Measurements from ENCODE around the gene BRI3. TPM values are rescaled to one million over a fixed set of nuclear protein-coding genes. Genes with fewer than 3 reads are reported as not detected.

Gene BRI3
- total and polyA plus RNA-seq, 2 of the 8 experiments (the other 6 are each of a cell fraction or from before 2014, with no cell fraction given), result 77.5 to 93.4 TPM

DNA sequence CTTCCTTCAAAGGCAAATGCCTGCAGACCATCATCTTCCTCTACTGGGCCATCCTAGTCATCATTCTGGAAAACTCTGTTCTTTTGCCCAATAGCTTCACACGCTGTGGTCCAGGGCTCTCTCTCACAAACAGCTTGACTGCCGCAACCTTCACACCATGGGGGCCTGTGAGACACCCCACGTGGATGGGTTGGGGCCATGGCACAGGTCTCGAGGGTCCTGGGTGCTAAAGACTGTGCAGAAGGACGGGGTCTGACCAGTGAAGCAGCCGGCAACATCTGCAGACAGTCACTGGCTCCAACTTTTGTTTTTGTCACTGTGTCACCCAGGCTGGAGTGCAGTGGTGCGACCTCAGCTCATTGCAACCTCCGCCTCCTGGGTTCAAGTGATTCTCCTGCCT is 28.1 kb downstream of the BRI3 start:
- 96% methylated on average over 8 of the region's 8 CpGs; no CpG with 5 or more reads in 1 of the 2 experiments for WGBS, 2 experiments (ENCODE audit: extremely low coverage in 1 of 2, insufficient coverage in 1 of 2, insufficient read length in 1 of 2, insufficient replicate concordance in 2 of 2, low coverage in 1 of 2, low lambda C conversion rate in 2 of 2, missing lambda C conversion rate in 1 of 2)
- Histone ChIP-seq H3K9ac (replicated peaks in 1 of 4; ENCODE audit: extremely low read depth in 1 of 4, low read depth in 3 of 4, low read length in 3 of 4) (no peak overlapping the region), H3K4ac (replicated peaks; ENCODE audit: insufficient read length, low read depth, low read length) (no peak overlapping the region), H2AFZ (ENCODE audit: low read length) (no peak overlapping the region), H4K8ac (ENCODE audit: extremely low read depth, insufficient read depth, low read length) (no peak overlapping the region), H3K79me2 (ENCODE audit: control insufficient read depth in 1 of 2, insufficient read depth in 2 of 2, low read length in 2 of 2) (no peaks in the 10 kb centered on the region), H3K18ac (ENCODE audit: extremely low read depth, low read length) (no peak overlapping the region), H3K79me1 (ENCODE audit: low read depth, low read length) (no peaks in the 10 kb centered on the region; the same call in 1 of the 2 replicates), H2AK5ac (ENCODE audit: low read depth, low read length) (no peak overlapping the region), H3K14ac (ENCODE audit: insufficient read length) (no peak overlapping the region), H3K4me1 (replicated peaks in 1 of 4; ENCODE audit: control insufficient read depth in 3 of 4, insufficient read depth in 4 of 4, low read length in 3 of 4) (no peaks in the 10 kb centered on the region), H3K9me3 (ENCODE audit: insufficient read depth in 2 of 2, low read depth in 1 of 2, low read length in 1 of 2) (no peaks in the 10 kb centered on the region), H3K4me3 (ENCODE audit: extremely low read depth in 1 of 4, insufficient read depth in 2 of 4, low read depth in 3 of 4, low read length in 4 of 4) (no peak overlapping the region), H2BK5ac (ENCODE audit: low read depth, low read length) (no peak overlapping the region), H2BK120ac (replicated peaks; ENCODE audit: low read depth, low read length) (no peak overlapping the region), H2BK12ac (ENCODE audit: low read depth, low read length) (no peak overlapping the region), H3K4me2 (ENCODE audit: insufficient read depth in 1 of 2, low read depth in 2 of 2, low read length in 2 of 2) (no peak overlapping the region), H3K56ac (replicated peaks; ENCODE audit: insufficient read length, low read depth, low read length) (no peak overlapping the region), H2BK15ac (ENCODE audit: low read length) (no peak overlapping the region), H3K27ac (ENCODE audit: low read depth, low read length) (no peak overlapping the region), H4K20me1 (replicated peaks in 1 of 2; ENCODE audit: control insufficient read depth in 1 of 2, insufficient read depth in 2 of 2, low read length in 2 of 2) (peaks cover 2 to 4% of the 10 kb centered on the region in 2 experiments), H3K36me3 (ENCODE audit: control insufficient read depth in 2 of 4, insufficient read depth in 4 of 4, low read length in 3 of 4) (peaks cover 10 to 42% (median 29%) of the 10 kb centered on the region in 4 experiments; a peak in 7 of 8 replicates), H3K23me2 (ENCODE audit: low read depth, low read length) (no peaks in the 10 kb centered on the region), H4K5ac (ENCODE audit: insufficient read length, low read depth, low read length) (no peak overlapping the region), H2BK20ac (ENCODE audit: low read length) (no peak overlapping the region), H3K27me3 (replicated peaks in 1 of 4; ENCODE audit: control insufficient read depth in 3 of 4, extremely low read depth in 1 of 4, insufficient read depth in 3 of 4, low read length in 3 of 4) (no peaks in the 10 kb centered on the region), H3K23ac (ENCODE audit: insufficient read length) (no peak overlapping the region), H4K91ac (replicated peaks; ENCODE audit: insufficient read length, low read length) (no peak overlapping the region)
- FAIRE-seq (no peak), DNase-seq (ENCODE audit: low read depth in 1 of 2, low spot score in 2 of 2) (no peak)
- CTCF ChIA-PET (ENCODE audit: partially characterized antibody), result interaction anchor here (0.6 to 1.0 kb wide), 2 partner anchors 8 to 20 kb away, joined by 3 read pairs; no protein-coding TSS in a partner anchor
- POLR2A ChIA-PET (ENCODE audit: partially characterized antibody), result interaction anchor here (1.9 kb wide), 1 partner anchor 12 kb away, joined by 5 read pairs; no protein-coding TSS in a partner anchor
- no peak for TF ChIP-seq TCF12 (IDR thresholded peaks at IDR 0.05; ENCODE audit: low read depth, low read length)
- TF ChIP-seq, protein P1, sequence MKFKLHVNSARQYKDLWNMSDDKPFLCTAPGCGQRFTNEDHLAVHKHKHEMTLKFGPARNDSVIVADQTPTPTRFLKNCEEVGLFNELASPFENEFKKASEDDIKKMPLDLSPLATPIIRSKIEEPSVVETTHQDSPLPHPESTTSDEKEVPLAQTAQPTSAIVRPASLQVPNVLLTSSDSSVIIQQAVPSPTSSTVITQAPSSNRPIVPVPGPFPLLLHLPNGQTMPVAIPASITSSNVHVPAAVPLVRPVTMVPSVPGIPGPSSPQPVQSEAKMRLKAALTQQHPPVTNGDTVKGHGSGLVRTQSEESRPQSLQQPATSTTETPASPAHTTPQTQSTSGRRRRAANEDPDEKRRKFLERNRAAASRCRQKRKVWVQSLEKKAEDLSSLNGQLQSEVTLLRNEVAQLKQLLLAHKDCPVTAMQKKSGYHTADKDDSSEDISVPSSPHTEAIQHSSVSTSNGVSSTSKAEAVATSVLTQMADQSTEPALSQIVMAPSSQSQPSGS (IDR thresholded peaks at IDR 0.05; ENCODE audit: low read length), result no peak
- TF ChIP-seq SIX5 (IDR thresholded peaks at IDR 0.05; ENCODE audit: low read depth, low read length), result no peak
- TF ChIP-seq RBBP5 (IDR thresholded peaks at IDR 0.05; ENCODE audit: borderline replicate concordance, low read depth, low read length), result no peak
